A673 (cell line): ENCODE data around the gene CDKAL1.

ENCODE experiments used
- CTCF ChIP-seq: fragments of 300-800, 200-600 bp; sonication (generic); conservative IDR thresholded peaks from 2 replicates; pipeline ENCODE4 v1.5.1; 2017; ENCODE audit warnings: low read depth, mild to moderate bottlenecking, antibody characterized with exemption, low read length, moderate library complexity, mixed read lengths
- EZH2 ChIP-seq: fragments of 200-600 bp; sonication (generic); IDR thresholded peaks from 2 replicates; pipeline ENCODE4 v1.6.1; 2017; ENCODE audit warnings: borderline replicate concordance, low read depth, mild to moderate bottlenecking, mixed read lengths, antibody characterized with exemption, low read length; ENCODE audit not compliant: poor library complexity, severe bottlenecking

GRCh38 chr6:20732896-20733295 lies 198.6 kb downstream of the CDKAL1 start:
- TF ChIP-seq CTCF (no peak), EZH2 (no peak)
